GM21390 (cell line): ENCODE measurements around the gene ZNF385D.

Experiments
- ATAC-seq: cut with Tn5 transposase; IDR thresholded peaks from one replicate; pipeline ENCODE4 v1.9.1; 2021; ENCODE audit not compliant: unreplicated experiment

ZNF385D gene, protein sequence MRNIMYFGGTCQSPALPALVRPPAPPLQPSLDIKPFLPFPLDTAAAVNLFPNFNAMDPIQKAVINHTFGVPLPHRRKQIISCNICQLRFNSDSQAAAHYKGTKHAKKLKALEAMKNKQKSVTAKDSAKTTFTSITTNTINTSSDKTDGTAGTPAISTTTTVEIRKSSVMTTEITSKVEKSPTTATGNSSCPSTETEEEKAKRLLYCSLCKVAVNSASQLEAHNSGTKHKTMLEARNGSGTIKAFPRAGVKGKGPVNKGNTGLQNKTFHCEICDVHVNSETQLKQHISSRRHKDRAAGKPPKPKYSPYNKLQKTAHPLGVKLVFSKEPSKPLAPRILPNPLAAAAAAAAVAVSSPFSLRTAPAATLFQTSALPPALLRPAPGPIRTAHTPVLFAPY

GRCh38 chr3:21750831-21751391 is at the start of gene ZNF385D:
ZNF385D (minus strand) TSS chr3:21751210; CDS start chr3:21750916, 294 bp downstream.
- no peak for ATAC-seq

- ATAC-seq = no peak
These were observed 47.5 kb upstream of the ZNF385D start for GRCh38 chr3:21798356-21799088.

- ATAC-seq = no peak
These were observed 44.9 kb upstream of the ZNF385D start for GRCh38 chr3:21795921-21796320.

- no peak for ATAC-seq
These were observed 44.3 kb upstream of the ZNF385D start for GRCh38 chr3:21795152-21795837.

GRCh38 chr3:21794291-21794690 is 43.3 kb upstream of the ZNF385D start:
- no peak for ATAC-seq

- ATAC-seq = no peak
These were observed 41.2 kb upstream of the ZNF385D start for GRCh38 chr3:21792176-21792575.

- ATAC-seq = no peak
These were observed 40.3 kb upstream of the ZNF385D start for GRCh38 chr3:21791356-21791755.

DNA sequence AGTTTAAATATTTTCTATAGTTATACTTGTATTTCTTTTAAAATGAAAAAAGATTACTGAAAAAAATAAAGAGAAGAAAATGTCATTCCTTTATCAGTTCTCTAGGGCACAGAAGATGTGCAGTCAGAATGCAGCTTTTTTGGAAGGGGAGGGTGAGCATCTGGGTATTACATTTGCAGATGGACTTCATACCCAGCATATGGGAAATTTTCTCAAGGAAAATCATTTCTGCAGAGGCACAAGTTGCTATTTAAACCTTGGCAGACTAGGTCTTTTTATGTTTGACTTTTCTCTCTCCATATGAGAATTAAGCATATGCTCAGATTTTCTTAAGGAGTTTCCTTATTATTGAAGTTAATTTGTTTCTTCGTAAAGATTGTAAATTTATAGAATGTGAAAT is 39.5 kb upstream of the ZNF385D start:
- ATAC-seq = no peak

GRCh38 chr3:21789730-21790129 is 38.7 kb upstream of the ZNF385D start:
- no peak for ATAC-seq

DNA sequence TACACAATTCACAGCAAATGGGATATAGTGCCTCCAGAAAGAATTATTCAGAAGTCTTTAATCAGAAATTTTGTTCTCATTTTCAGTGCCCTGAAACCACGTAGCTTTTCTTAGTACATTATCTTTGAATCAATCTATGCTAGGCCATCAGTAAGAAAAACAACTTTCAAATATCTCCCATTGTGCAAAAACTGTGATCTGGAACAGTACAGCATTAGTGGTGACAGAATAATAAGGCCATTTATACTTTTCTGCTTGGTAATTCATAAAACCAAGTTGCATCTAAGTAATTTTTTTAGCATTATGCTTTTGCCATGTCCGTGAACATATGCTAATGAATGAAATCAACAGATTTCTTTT is 35.4 kb upstream of the ZNF385D start:
- ATAC-seq = no peak

DNA sequence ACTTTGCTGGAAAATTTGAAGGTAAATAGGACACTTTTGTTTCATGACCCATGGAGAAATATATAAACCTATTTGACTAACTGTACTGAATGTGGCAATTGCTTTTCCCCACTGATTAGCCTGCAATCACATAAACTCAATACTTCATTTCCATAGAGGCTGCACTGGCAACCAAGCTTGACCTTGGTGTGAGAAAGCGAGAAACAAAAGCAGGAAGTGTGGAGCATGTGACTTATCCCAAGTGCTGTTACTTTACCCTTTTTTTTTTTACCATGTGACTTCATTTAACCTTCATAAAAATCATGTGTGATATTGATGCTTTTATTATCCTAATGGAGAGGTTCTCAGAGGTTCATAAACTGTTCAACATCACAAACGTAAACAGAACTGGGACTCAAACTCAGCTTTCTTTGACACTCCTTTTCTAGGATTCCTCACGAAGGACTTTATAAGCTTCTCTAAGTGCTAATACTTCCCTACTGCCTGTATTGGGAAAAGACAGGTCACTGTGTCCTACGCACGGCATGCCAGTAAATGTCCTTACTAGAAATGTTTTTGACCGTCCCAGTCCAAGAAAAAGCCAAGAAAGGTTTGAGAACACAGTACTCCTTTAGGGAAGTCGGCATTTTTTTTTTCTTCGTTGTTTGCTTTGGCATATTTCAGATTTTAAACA is 34.9 kb upstream of the ZNF385D start:
- ATAC-seq = no peak

- no peak for ATAC-seq
These were observed 32.8 kb upstream of the ZNF385D start for GRCh38 chr3:21783839-21784238.

DNA sequence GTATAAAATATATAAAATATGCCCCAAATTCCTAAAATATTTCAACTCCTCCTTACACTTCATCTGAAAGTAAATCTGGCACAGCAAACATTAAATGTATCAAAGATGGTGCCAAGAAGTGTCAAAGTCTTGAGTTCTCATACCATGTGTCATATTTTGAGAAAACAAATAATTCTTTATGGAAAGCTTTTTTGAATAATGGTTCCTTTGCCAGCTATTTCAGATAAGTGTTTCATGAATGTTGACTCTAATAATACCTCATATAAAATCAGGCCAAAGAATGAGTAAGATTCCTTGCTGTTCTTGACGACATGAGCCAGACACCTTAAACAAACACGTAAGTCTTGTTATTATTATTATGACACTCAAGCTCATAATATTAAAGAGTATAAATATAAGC is 30.3 kb upstream of the ZNF385D start:
- ATAC-seq = no peak

- ATAC-seq = no peak
These were observed 28.9 kb upstream of the ZNF385D start for GRCh38 chr3:21779909-21780308.

- ATAC-seq = no peak
These were observed 27.7 kb upstream of the ZNF385D start for GRCh38 chr3:21778715-21779114.

- no peak for ATAC-seq
These were observed 26.8 kb upstream of the ZNF385D start for GRCh38 chr3:21777821-21778220.

DNA sequence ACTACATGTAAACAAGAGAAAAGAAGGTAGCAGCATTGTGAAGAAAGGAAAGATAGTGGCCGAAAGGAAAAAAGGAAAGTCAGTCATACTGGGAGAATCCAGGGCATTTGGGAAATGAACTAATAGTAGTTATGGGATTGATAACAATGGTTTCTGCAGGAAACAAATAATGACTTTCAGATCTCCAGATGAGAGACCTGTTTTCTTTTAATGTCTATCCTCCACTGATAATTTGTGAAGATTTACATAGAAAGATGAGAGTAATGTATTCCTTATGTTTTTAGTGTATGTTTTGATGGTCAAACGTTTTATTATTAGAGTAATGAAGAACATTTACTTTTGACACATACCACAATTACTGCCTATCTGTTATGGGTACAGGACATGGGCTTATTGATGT is 15.0 kb upstream of the ZNF385D start:
- ATAC-seq = no peak

- no peak for ATAC-seq
These were observed 4.9 kb upstream of the ZNF385D start for GRCh38 chr3:21755896-21756295.

DNA sequence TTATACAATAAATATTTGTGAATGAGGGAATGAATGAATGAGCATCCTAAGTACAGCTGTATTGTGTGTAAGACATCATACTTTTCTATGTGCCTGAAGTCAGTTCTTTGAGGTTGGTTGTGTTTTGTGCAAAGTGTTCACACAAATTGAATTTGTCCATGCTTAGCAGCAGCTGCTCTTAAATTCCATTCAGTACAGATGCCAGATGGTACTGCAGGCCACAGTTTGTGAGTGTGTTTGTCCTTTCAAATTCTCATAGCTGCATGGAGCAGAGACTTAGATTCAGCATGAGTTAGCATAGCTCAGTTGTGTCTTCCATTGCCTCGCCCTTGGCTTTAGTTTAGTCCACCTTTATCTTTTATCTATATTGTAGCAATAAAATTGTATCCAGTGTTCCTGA is 3.8 kb upstream of the ZNF385D start:
- no peak for ATAC-seq

GRCh38 chr3:21752749-21753347 is 1.8 kb upstream of the ZNF385D start:
- peak; percentile 51 for ATAC-seq

DNA sequence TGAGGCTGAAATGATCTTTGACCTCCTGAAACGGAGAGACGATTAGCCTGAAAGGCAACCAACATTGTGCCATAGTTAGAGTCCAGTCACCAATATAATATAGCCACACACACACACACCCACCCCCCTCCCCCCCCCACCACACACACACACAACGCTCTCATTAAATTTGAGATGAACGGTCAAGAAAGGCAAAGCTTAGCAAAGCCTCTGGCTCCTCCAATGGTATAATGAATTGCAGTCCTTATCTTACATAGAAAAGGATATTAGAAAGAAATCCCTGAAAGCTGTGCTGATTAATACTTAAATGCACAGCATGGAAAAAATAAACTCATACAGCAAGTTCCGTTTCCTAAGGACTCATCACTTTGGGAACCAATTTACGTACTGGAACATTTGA is 876 bp upstream of the ZNF385D start:
- no peak for ATAC-seq
